HG03558 (cell line): ENCODE measurements around the gene RRP1B.
"Not testable (repeated sequence)": the region's sequence is repeated elsewhere in the genome, so short reads cannot be mapped to it uniquely, and the experiment has no call there.

Experiments used
- ATAC-seq: cut with Tn5 transposase; IDR thresholded peaks from one replicate; pipeline ENCODE4 v1.9.1; 2021; ENCODE audit warnings: moderate number of reproducible peaks; ENCODE audit not compliant: unreplicated experiment; ENCODE audit errors: extremely low read depth

Gene RRP1B

DNA sequence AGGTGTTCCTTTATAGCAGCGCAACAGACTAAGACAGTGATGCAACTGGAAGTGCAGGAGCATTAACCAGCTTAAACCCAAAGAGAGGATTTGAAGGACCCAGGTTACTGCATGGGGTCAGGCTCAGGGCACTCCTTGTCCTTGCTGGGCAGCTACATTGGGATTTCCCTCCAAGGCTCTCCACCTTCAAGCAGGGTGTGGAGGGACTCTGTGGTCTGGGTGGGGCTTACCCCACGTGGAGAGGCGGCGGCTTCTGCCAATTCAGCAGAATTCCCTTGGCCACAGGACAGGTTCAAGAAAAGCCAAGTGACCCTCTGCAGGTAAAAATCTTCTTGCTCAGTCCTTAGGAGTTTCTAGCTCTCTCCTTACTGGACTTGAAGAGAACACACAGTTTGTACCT lies 6.5 kb downstream of the RRP1B start:
- no peak for ATAC-seq

- ATAC-seq: no peak
Measured at GRCh38 chr21:43667191-43667904, 8.0 kb downstream of the RRP1B start.

- no peak for ATAC-seq
Measured at GRCh38 chr21:43669828-43670605, 10.7 kb downstream of the RRP1B start.

DNA sequence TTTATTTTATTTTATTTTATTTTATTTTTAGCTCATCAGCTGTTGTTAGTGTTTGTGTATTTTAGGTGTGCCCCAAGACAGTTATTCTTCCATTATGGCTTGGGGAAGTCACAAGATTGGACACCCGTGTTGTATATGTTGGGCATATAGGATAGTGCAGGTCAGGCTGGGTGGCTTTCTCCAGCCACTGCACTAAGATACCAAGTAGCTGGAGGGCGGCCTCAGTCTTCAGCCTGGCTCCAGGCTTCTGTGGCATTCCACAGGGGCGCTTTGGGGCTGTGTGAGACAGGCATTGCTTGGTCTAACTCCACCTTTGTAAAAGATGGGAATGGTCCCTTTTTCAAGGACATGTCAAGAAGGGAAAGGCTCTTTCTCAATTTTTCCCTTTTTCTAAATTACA lies 16.5 kb downstream of the RRP1B start:
- no peak for ATAC-seq

DNA sequence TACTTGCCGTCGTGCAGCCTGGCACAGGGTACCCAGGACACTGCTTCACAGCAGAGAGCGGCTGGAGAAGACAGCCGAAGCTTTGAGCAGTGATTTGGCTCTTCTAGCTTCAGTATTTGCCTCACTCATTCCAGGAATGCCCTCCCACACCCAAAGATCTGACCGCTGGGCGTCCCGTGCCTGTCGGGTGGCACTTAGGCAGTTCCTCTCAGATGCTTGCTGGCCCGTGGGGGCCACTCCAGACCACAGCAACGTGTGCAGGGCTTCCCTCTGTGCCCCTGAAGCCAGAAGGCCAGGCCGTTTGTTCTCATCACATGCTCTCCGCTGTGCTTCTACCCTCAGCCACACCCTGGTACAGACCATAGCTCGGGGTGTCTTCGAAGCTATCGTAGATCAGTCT lies 17.0 kb downstream of the RRP1B start:
- no peak for ATAC-seq

DNA sequence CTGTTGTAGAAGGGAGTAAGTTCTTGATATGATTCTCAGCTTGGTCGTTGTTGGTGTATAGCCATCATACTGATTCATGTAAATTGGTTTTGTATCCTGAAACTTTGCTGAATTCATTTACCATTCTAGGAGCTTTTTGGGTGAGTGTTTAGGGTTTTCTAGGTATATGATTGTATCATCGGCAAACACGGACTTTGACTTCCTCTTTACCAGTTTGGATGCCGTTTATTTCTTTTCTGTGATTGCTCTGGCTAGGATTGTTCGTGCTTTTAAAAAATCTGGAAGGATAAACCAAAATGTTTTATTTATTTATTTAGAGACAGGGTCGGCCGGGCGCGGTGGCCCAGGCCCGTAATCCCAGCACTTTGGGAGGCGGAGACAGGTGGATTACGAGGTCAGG lies 20.6 kb downstream of the RRP1B start:
- no peak for ATAC-seq

- ATAC-seq: not testable (repeated sequence)
Measured at GRCh38 chr21:43680421-43680820, 21.1 kb downstream of the RRP1B start.

GRCh38 chr21:43681650-43682049 lies 22.3 kb downstream of the RRP1B start:
- ATAC-seq: no peak

DNA sequence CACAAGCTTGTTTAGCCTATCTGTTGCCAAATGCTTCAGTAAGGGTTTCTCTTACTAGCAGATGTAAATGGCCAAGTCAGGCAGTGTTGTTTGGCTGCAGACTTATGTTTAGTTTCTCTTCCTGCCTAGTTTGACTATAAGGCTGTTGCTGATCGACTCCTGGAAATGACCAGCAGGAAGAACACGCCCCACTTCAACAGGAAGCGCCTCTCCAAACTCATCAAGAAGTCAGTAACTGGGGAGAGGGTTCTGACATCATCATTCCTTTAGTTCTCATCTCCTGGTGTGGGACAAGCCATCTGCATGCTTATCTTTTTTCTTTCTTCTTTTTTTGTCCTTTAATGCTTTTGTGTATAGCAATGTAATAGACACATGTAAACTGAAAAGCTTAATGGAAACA lies 25.1 kb downstream of the RRP1B start:
- ATAC-seq: no peak

DNA sequence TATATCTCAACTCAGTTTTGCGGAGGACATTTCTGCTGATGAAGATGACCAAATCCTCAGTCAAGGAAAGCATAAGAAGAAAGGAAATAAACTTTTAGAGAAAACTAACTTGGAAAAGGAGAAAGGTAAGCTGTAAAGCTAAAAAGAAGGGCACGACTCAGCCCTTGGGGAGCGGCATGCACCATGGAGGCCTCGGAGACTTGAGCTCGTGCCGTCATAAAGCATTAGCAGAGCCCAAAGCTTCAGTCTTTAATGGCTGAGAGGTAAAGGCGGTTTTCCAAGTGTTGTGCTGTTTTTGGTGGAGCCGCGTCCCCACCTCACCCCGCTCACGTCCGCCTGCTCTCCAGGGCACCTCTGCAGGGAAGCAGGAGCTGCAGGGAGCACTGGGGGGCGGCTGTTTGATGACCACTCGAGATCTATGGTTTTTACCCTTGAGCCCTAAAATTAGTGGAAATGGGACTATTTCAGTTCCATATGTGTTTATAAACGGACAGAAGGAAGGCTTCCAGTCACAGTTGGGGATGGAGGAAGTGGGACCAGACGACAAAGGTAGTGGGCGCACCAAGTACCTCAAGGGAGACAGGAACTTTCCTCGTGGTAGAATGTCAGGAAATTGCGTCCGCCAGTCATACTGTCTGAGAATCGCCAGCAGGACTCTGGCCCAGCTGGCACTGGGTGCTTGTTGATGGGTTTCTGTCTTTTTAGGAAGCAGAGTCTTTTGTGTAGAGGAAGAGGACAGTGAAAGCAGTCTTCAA lies 27.6 kb downstream of the RRP1B start:
- ATAC-seq: no peak

DNA sequence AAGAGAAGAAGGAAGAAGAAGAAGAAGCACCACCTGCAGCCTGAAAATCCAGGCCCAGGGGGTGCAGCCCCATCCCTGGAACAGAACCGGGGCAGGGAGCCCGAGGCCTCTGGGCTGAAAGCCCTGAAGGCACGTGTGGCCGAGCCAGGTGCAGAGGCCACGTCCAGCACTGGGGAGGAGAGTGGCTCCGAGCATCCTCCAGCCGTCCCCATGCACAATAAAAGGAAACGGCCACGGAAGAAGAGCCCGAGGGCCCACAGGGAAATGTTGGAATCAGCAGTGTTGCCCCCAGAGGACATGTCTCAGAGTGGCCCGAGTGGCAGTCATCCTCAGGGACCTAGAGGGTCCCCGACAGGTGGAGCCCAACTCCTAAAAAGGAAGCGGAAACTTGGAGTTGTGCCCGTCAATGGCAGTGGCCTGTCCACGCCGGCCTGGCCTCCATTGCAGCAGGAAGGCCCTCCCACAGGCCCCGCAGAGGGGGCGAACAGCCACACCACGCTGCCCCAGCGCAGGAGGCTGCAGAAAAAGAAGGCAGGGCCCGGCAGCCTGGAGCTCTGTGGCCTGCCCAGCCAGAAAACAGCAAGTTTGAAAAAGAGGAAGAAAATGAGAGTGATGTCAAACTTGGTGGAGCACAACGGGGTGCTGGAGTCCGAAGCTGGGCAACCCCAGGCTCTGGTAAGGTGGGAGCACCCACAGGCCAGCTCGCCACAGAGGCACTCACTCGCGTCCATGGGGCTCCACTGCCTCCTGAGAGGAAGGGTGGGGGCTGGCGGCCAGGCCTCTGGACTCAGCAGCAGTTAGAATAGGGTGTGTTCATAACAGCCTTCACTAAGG lies 28.4 kb downstream of the RRP1B start:
- ATAC-seq: no peak

GRCh38 chr21:43688906-43689305 lies 29.5 kb downstream of the RRP1B start:
- ATAC-seq: no peak

DNA sequence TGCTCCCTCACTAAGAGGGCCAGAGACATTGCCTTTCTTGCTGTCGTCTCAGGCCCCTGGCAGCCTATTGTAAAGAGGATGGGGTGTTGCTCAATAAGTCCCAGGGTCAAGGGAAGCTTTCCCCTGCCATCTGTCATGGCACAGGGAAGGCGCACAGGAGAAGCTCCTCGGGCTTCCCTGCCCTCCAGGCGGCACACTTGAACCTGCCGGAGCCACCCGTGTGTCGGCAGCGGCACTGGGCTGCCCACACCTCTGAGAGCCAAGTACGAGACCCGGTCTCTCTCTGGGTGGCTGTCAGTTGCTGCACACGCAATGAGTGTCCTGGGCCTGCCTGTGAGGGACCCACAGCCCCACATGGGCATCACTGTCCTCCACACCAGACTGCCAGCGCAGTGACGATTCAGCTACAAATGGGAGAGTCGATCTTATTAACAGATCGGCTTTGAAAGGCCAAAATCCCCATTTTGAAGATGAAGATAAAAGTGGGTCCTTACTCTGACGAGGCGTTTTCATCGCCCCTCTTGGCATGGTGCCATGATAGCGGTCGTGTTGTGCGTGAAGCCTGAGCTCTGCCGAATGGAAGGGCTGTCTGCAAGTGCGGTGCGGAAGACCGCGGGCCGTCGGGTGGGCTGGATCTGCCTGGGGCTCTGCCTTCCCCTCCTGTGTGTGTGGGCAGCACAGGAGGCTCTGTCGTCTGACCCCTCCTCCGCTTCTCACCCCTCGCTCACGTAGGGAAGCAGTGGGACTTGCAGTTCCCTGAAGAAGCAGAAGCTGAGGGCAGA lies 30.4 kb downstream of the RRP1B start:
- ATAC-seq: no peak

- ATAC-seq: no peak
Measured at GRCh38 chr21:43690346-43690745, 31.0 kb downstream of the RRP1B start.

- no peak for ATAC-seq
Measured at GRCh38 chr21:43691086-43691795, 31.9 kb downstream of the RRP1B start.

DNA sequence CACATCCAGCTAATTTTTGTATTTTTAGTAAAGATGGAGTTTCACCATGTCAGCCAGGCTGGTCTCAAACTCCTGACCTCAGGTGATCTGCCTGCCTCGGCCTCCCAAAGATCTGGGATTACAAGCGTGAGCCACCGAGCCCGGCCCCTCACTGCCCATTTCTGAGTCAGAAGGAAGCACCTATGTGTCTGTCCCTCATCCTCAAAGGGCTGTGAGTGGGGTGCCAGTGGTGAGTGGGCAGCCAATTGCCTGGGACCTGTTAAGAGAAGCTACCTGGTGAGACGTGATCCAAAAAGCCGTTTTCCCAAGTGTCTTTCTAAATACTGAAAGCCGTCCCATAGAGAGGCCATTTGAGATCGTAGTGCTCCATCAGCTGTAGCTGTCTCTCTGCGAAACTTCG lies 32.4 kb downstream of the RRP1B start:
- ATAC-seq: no peak

GRCh38 chr21:43692949-43693348 lies 33.6 kb downstream of the RRP1B start:
- ATAC-seq: no peak

- ATAC-seq: no peak
Measured at GRCh38 chr21:43693981-43694380, 34.6 kb downstream of the RRP1B start.
